Measurements from ENCODE around the gene NT5C1A.

DNA sequence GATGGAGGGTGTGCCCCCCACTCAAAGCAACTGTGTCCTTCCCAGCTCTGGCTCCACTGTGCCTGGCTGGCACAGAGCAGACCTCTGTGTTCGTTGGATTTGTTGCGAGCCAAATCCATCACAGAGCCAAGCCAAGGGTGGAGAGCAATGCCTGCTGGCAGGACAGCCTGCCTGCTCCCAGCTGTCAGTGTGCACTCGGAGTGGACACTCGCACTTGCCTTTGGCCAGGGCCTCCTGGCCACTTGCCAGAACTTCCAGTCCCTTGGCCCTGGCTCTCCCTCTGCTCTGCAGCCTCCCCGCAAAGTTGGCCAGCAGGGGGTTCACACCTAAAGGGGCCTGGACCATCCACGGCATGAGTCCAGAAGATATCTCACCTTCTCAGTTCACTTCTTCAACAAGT is 48.9 kb downstream of the NT5C1A start:
- TF ChIP-seq EZH2 (IDR thresholded peaks at IDR 0.05; ENCODE audit: borderline replicate concordance, low read depth, low read length, poor library complexity, severe bottlenecking) = no peak
- TF ChIP-seq, protein P1, sequence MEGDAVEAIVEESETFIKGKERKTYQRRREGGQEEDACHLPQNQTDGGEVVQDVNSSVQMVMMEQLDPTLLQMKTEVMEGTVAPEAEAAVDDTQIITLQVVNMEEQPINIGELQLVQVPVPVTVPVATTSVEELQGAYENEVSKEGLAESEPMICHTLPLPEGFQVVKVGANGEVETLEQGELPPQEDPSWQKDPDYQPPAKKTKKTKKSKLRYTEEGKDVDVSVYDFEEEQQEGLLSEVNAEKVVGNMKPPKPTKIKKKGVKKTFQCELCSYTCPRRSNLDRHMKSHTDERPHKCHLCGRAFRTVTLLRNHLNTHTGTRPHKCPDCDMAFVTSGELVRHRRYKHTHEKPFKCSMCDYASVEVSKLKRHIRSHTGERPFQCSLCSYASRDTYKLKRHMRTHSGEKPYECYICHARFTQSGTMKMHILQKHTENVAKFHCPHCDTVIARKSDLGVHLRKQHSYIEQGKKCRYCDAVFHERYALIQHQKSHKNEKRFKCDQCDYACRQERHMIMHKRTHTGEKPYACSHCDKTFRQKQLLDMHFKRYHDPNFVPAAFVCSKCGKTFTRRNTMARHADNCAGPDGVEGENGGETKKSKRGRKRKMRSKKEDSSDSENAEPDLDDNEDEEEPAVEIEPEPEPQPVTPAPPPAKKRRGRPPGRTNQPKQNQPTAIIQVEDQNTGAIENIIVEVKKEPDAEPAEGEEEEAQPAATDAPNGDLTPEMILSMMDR (conservative IDR thresholded peaks at IDR 0.05; ENCODE audit: low read depth, low read length) = no peak

Data from A673 (cell line).